Parathyroid adenoma (tissue), 2 donors: ENCODE measurements around the gene ZNF619.

ENCODE experiments used
- H2AFZ ChIP-seq: fragments of 300-600 bp; sonication (generic); one replicate; pipeline ENCODE4 v1.7.0; 2017; ENCODE audit warnings: antibody characterized with exemption, mild to moderate bottlenecking
- H3K27ac ChIP-seq: fragments of 300-600 bp; sonication (generic); one replicate; pipeline ENCODE4 v1.7.0; 2017
- H3K27me3 ChIP-seq: fragments of 300-600 bp; sonication (generic); one replicate; pipeline ENCODE4 v1.7.0; 2017; ENCODE audit warnings: low read length; ENCODE audit not compliant: control insufficient read depth, insufficient read depth
- H3K36me3 ChIP-seq: fragments of 300-600 bp; sonication (generic); one replicate; pipeline ENCODE4 v1.7.0; 2017; ENCODE audit warnings: low read length; ENCODE audit not compliant: control insufficient read depth, insufficient read depth
- H3K4me1 ChIP-seq: fragments of 300-600 bp; sonication (generic); one replicate; pipeline ENCODE4 v1.7.0; 2017; ENCODE audit warnings: control low read depth
- H3K4me2 ChIP-seq: fragments of 300-600 bp; sonication (generic); one replicate; pipeline ENCODE4 v1.7.0; 2017; ENCODE audit warnings: low read length
- H3K4me3 ChIP-seq: fragments of 300-600 bp; sonication (generic); one replicate; pipeline ENCODE4 v1.7.0; 2017; ENCODE audit warnings: low read depth, low read length
- H3K79me2 ChIP-seq: fragments of 300-600 bp; sonication (generic); one replicate; pipeline ENCODE4 v1.7.0; 2017; ENCODE audit warnings: control low read depth
- H3K9ac ChIP-seq: fragments of 300-600 bp; sonication (generic); one replicate; pipeline ENCODE4 v1.7.0; 2017; ENCODE audit warnings: mild to moderate bottlenecking
- H3K9me3 ChIP-seq: fragments of 300-600 bp; sonication (generic); one replicate; pipeline ENCODE4 v1.7.0; 2017; ENCODE audit warnings: low read length; ENCODE audit not compliant: control insufficient read depth
- TF ChIP-seq, protein P1 (sequence below): fragments of 300-600 bp; sonication (generic); IDR thresholded peaks from one replicate; pipeline ENCODE4 v1.7.0; 2017; ENCODE audit warnings: antibody characterized with exemption, mild to moderate bottlenecking
- donor health status: primary hyperparathyroidism.

The ZNF619 gene

DNA sequence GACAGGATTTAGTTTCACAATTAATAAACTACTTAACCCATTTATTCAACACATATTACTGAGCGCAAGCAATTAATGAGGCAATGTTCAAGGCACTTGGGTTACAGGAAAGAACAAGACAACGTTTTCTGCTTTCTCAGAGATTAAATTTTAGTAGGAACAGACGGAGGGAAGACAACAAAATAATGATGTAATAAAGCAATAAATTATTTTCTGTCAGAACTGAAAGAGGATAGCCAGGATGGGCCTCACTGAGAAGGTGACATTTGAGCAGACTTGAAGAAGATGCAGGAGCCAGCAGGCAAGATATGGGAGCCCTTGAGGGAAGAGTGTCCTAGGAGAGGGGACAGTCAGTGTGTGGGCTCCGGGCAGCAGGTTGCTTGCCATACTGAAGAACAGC, 31.0 kb upstream of the ZNF619 start:
- Histone ChIP-seq H2AFZ (no peak overlapping the region), H3K36me3 (no peaks in the 10 kb centered on the region), H3K79me2 (no peaks in the 10 kb centered on the region), H3K9me3 (no peaks in the 10 kb centered on the region), H3K4me3 (no peak overlapping the region), H3K9ac (no peak overlapping the region), H3K4me2 (no peak overlapping the region), H3K4me1 (no peaks in the 10 kb centered on the region), H3K27me3 (no peaks in the 10 kb centered on the region), H3K27ac (no peak overlapping the region)
- TF ChIP-seq, protein P1, sequence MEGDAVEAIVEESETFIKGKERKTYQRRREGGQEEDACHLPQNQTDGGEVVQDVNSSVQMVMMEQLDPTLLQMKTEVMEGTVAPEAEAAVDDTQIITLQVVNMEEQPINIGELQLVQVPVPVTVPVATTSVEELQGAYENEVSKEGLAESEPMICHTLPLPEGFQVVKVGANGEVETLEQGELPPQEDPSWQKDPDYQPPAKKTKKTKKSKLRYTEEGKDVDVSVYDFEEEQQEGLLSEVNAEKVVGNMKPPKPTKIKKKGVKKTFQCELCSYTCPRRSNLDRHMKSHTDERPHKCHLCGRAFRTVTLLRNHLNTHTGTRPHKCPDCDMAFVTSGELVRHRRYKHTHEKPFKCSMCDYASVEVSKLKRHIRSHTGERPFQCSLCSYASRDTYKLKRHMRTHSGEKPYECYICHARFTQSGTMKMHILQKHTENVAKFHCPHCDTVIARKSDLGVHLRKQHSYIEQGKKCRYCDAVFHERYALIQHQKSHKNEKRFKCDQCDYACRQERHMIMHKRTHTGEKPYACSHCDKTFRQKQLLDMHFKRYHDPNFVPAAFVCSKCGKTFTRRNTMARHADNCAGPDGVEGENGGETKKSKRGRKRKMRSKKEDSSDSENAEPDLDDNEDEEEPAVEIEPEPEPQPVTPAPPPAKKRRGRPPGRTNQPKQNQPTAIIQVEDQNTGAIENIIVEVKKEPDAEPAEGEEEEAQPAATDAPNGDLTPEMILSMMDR, result no peak

- Histone ChIP-seq H3K4me3 (no peak overlapping the region), H3K27ac (no peak overlapping the region)
- TF ChIP-seq, protein P1, result no peak
Observed at GRCh38 chr3:40450438-40450837, 26.5 kb upstream of the ZNF619 start.

GRCh38 chr3:40451551-40451950, 25.4 kb upstream of the ZNF619 start:
- no peak overlapping the region for H3K27ac ChIP-seq

More at GRCh38 chr3:40450438-40450837, 26.5 kb upstream of the ZNF619 start:
- Histone ChIP-seq H3K36me3 (no peaks in the 10 kb centered on the region), H3K9me3 (no peaks in the 10 kb centered on the region), H3K79me2 (no peaks in the 10 kb centered on the region), H3K4me2 (no peak overlapping the region), H3K27me3 (no peaks in the 10 kb centered on the region), H2AFZ (no peak overlapping the region), H3K4me1 (peaks cover 8% of the 10 kb centered on the region), H3K9ac (no peak overlapping the region)

DNA sequence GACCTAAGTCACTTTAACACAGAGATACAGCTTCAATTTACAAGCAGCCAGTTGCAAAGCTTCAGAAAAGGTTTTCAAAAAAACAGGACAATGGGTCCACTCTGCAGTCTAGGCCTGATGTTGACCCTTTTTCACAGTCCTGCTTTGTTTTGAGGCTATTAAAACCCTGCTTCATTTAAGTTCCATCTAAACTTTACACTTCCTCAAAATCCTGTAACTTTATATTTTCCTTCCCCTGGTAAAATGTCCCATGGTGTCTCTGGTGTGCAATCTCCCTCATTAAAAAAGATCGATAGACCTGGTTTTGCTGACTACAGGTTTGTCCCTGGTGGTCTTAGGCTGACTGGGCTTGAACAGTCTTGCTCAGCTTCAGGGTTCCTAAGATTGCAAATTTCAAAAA, 24.9 kb upstream of the ZNF619 start:
- TF ChIP-seq, protein P1, result no peak
- Histone ChIP-seq H3K79me2 (no peaks in the 10 kb centered on the region), H3K4me1 (peaks cover 8% of the 10 kb centered on the region), H3K27me3 (no peaks in the 10 kb centered on the region), H3K36me3 (no peaks in the 10 kb centered on the region), H3K9ac (no peak overlapping the region), H3K4me2 (peak overlapping the region; percentile 88), H3K9me3 (no peaks in the 10 kb centered on the region), H3K4me3 (peak overlapping the region; percentile 79), H3K27ac (peak overlapping the region; percentile 95), H2AFZ (peak overlapping the region; percentile 97)

More at GRCh38 chr3:40451551-40451950, 25.4 kb upstream of the ZNF619 start:
- Histone ChIP-seq H3K4me2 (no peak overlapping the region), H3K4me1 (peaks cover 8% of the 10 kb centered on the region), H3K36me3 (no peaks in the 10 kb centered on the region), H3K4me3 (no peak overlapping the region), H3K27me3 (no peaks in the 10 kb centered on the region), H2AFZ (peak overlapping the region; percentile 97), H3K79me2 (no peaks in the 10 kb centered on the region), H3K9ac (no peak overlapping the region), H3K9me3 (no peaks in the 10 kb centered on the region)
- TF ChIP-seq, protein P1, result no peak

DNA sequence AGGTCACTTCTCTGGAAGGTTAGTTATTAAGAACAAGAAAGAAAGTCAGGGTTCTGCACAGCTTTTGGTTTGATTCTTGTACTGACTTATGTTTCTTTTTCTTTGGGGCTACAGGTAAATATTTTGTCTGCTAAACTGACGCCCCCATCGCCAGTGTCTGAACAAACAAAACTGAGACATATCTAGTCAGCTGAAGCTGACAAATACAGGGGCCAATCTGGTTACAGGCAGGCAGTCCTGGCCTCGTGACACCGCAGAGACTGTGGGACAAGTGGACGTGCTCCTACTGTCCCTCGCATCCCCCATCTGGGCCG, 24.4 kb upstream of the ZNF619 start:
- peaks cover 8% of the 10 kb centered on the region for H3K4me1 ChIP-seq
- TF ChIP-seq, protein P1, result no peak
- H3K9ac ChIP-seq, result peak overlapping the region; percentile 97

More for the DNA sequence above, 24.4 kb upstream of the ZNF619 start:
- H3K79me2 ChIP-seq, result peaks cover 1% of the 10 kb centered on the region
- no peaks in the 10 kb centered on the region for H3K36me3 ChIP-seq
- H3K27ac ChIP-seq, result peak overlapping the region; percentile 95
- peak overlapping the region; percentile 97 for H2AFZ ChIP-seq
- peak overlapping the region; percentile 88 for H3K4me2 ChIP-seq
- peak overlapping the region; percentile 79 for H3K4me3 ChIP-seq
- H3K27me3 ChIP-seq, result no peaks in the 10 kb centered on the region
- no peaks in the 10 kb centered on the region for H3K9me3 ChIP-seq
